Measurements from ENCODE around the gene NIPAL1.

Gene NIPAL1

GRCh38 chr4:48012824-48013223, 3.7 kb upstream of the NIPAL1 start:
- TF ChIP-seq CTCF (IDR thresholded peaks at IDR 0.05; ENCODE audit: low read depth, low read length): no peak
- no peak for DNase-seq (ENCODE audit: low read depth, low spot score)
- no peak overlapping the region for H3K4me3 ChIP-seq (ENCODE audit: low read depth, low read length)
- in situ Hi-C loops (cut with HindIII; ENCODE audit: low sequenced_read_pairs): no loop called here

- DNase-seq (ENCODE audit: low read depth, low spot score): no peak
- H3K4me3 ChIP-seq (ENCODE audit: low read depth, low read length): no peak overlapping the region
These were observed 1.4 kb upstream of the NIPAL1 start for GRCh38 chr4:48015216-48015615.

GRCh38 chr4:48015678-48016077, 894 bp upstream of the NIPAL1 start:
- H3K4me3 ChIP-seq (ENCODE audit: low read depth, low read length): no peak overlapping the region
- no peak for DNase-seq (ENCODE audit: low read depth, low spot score)
- no peak for TF ChIP-seq CTCF (IDR thresholded peaks at IDR 0.05; ENCODE audit: low read depth, low read length)
- in situ Hi-C loops (cut with HindIII; ENCODE audit: low sequenced_read_pairs): no loop called here

More at GRCh38 chr4:48015216-48015615, 1.4 kb upstream of the NIPAL1 start:
- TF ChIP-seq CTCF (IDR thresholded peaks at IDR 0.05; ENCODE audit: low read depth, low read length): no peak
- in situ Hi-C loops (cut with HindIII; ENCODE audit: low sequenced_read_pairs): no loop called here

- H3K4me3 ChIP-seq (ENCODE audit: low read depth, low read length): peak overlapping the region; percentile 73
- peak; percentile 64 for DNase-seq (ENCODE audit: low read depth, low spot score)
- TF ChIP-seq CTCF (IDR thresholded peaks at IDR 0.05; ENCODE audit: low read depth, low read length): no peak
- in situ Hi-C loops (cut with HindIII; ENCODE audit: low sequenced_read_pairs): no loop called here
These were observed 568 bp downstream of the NIPAL1 start for GRCh38 chr4:48017108-48017571.

GRCh38 chr4:48018112-48018511, 1.5 kb downstream of the NIPAL1 start:
- H3K4me3 ChIP-seq (ENCODE audit: low read depth, low read length): no peak overlapping the region
- DNase-seq (ENCODE audit: low read depth, low spot score): no peak
- no peak for TF ChIP-seq CTCF (IDR thresholded peaks at IDR 0.05; ENCODE audit: low read depth, low read length)
- in situ Hi-C loops (cut with HindIII; ENCODE audit: low sequenced_read_pairs): no loop called here

- in situ Hi-C loops (cut with HindIII; ENCODE audit: low sequenced_read_pairs): no loop called here
- no peak overlapping the region for H3K4me3 ChIP-seq (ENCODE audit: low read depth, low read length)
- TF ChIP-seq CTCF (IDR thresholded peaks at IDR 0.05; ENCODE audit: low read depth, low read length): no peak
- no peak for DNase-seq (ENCODE audit: low read depth, low spot score)
These were observed 4.5 kb downstream of the NIPAL1 start for GRCh38 chr4:48021100-48021499.
